ENCODE results near the gene PLXNA2.

The PLXNA2 gene

GRCh38 chr1:208202333-208202995 lies 41.7 kb downstream of the PLXNA2 start:
- DNase-seq, result no peak

GRCh38 chr1:208201229-208201628 lies 43.0 kb downstream of the PLXNA2 start:
- no peak for DNase-seq

GRCh38 chr1:208200116-208200515 lies 44.1 kb downstream of the PLXNA2 start:
- no peak for DNase-seq

- no peak for DNase-seq
Observed at GRCh38 chr1:208198236-208198635, 45.9 kb downstream of the PLXNA2 start.

- no peak for DNase-seq
Observed at GRCh38 chr1:208194944-208195343, 49.2 kb downstream of the PLXNA2 start.

- DNase-seq, result no peak
Observed at GRCh38 chr1:208192995-208193394, 51.2 kb downstream of the PLXNA2 start.

- no peak for DNase-seq
Observed at GRCh38 chr1:208190784-208191183, 53.4 kb downstream of the PLXNA2 start.

GRCh38 chr1:208189716-208190115 lies 54.5 kb downstream of the PLXNA2 start:
- no peak for DNase-seq

GRCh38 chr1:208189183-208189582 lies 55.0 kb downstream of the PLXNA2 start:
- no peak for DNase-seq

- DNase-seq, result no peak
Observed at GRCh38 chr1:208188607-208189006, 55.6 kb downstream of the PLXNA2 start.

- no peak for DNase-seq
Observed at GRCh38 chr1:208187499-208188041, 56.6 kb downstream of the PLXNA2 start.

GRCh38 chr1:208185801-208186231 lies 58.4 kb downstream of the PLXNA2 start:
- DNase-seq, result no peak

GRCh38 chr1:208184966-208185654 lies 59.1 kb downstream of the PLXNA2 start:
- no peak for DNase-seq

- DNase-seq, result no peak
Observed at GRCh38 chr1:208183977-208184911, 59.9 kb downstream of the PLXNA2 start.

GRCh38 chr1:208182880-208183645 lies 61.1 kb downstream of the PLXNA2 start:
- no peak for DNase-seq

GRCh38 chr1:208181364-208181763 lies 62.8 kb downstream of the PLXNA2 start:
- DNase-seq, result no peak

GRCh38 chr1:208180421-208180820 lies 63.8 kb downstream of the PLXNA2 start:
- DNase-seq, result no peak

GRCh38 chr1:208179961-208180409 lies 64.2 kb downstream of the PLXNA2 start:
- no peak for DNase-seq

GRCh38 chr1:208179263-208179816 lies 64.8 kb downstream of the PLXNA2 start:
- no peak for DNase-seq

GRCh38 chr1:208178091-208178529 lies 66.1 kb downstream of the PLXNA2 start:
- DNase-seq, result no peak

- no peak for DNase-seq
Observed at GRCh38 chr1:208177656-208178055, 66.5 kb downstream of the PLXNA2 start.

- no peak for DNase-seq
Observed at GRCh38 chr1:208176649-208177048, 67.5 kb downstream of the PLXNA2 start.
